Heart right ventricle (tissue), 16 donors: ENCODE measurements around the gene SERTAD4. TPM values are rescaled to one million over a fixed set of nuclear protein-coding genes. Genes with fewer than 3 reads are reported as not detected.
A peak's percentile ranks its signal among the peaks of the same experiment; 100 is the strongest.

ENCODE experiments used
- ATAC-seq, 8 donors: fragments of 200-7000 bp; cut with Tn5 transposase; one replicate each; pipeline ENCODE4 v1.9.1; 2020; ENCODE audit warnings: mild to moderate bottlenecking in 8 of 8, moderate library complexity in 8 of 8, moderate number of reproducible peaks in 1 of 8
- DNase-seq, 2 donors: peaks; one replicate each; pipeline ENCODE4 v3.0.0-alpha.2; 2020
- H3K27ac ChIP-seq, 10 donors: fragments of 200-600 bp; sonication (generic) in 2 of 10; one replicate each; pipeline versions ENCODE4 v1.5.0 to v1.8.0; 2020 to 2022; ENCODE audit warnings: mild to moderate bottlenecking in 3 of 10
- H3K27me3 ChIP-seq, 7 donors: fragments of 200-600 bp; one replicate each; pipeline ENCODE4 v1.8.0; 2021 to 2022; ENCODE audit warnings: mild to moderate bottlenecking in 2 of 7
- H3K36me3 ChIP-seq, 9 donors: fragments of 200-600 bp; sonication (generic) in 1 of 9; one replicate each; pipeline versions ENCODE4 v1.5.0 to v1.8.0; 2020 to 2022; ENCODE audit warnings: mild to moderate bottlenecking in 2 of 9
- H3K4me1 ChIP-seq, 9 donors: fragments of 200-600 bp; sonication (generic) in 1 of 9; one replicate each; pipeline versions ENCODE4 v1.5.0 to v1.8.0; 2020 to 2022; ENCODE audit warnings: mild to moderate bottlenecking in 4 of 9
- H3K4me3 ChIP-seq, 10 donors: fragments of 200-600 bp; sonication (generic) in 2 of 10; one replicate each; pipeline versions ENCODE4 v1.5.0 to v1.8.0; 2020 to 2022; ENCODE audit warnings: mild to moderate bottlenecking in 7 of 10, moderate library complexity in 2 of 10
- H3K9me3 ChIP-seq, 11 donors: fragments of 200-600 bp in 10 of 11; sonication (generic) in 2 of 11; one replicate each; pipeline versions ENCODE4 v1.5.0 to v1.8.0; 2013 to 2022; ENCODE audit warnings: mild to moderate bottlenecking in 2 of 11, control low read depth in 1 of 11, moderate library complexity in 1 of 11
- WGBS, 2 donors: extraction: QIAGEN DNeasy Blood & Tissue Kit; methylation state at CpG; one replicate each; pipeline ENCODE4 v1.1.7; 2013; ENCODE audit warnings: inconsistent platforms in 1 of 2; 5-methylcytosine and 5-hydroxymethylcytosine counted together
- intact Hi-C, 10 donors: fragments of 100-400 bp; cut with DNase I; formaldehyde crosslinking; loops; one replicate each; pipeline versions ENCODE4 v1.11.1 to v1.14.2; 2022
- polyA plus RNA-seq, 2 donors: library from polyadenylated mRNA; stranded (reverse); fragments of 200-250 nt; gene quantifications; one replicate each; pipeline ENCODE4 v1.2.3, GENCODE V29; 2013
- total RNA-seq, 10 donors: library from RNA; stranded (reverse); fragmentation: NEBNext Ultra II Directional in 3 of 10; extraction: Animal tissue kit (Norgen Biotek cat#: 25700) in 3 of 10; gene quantifications; one replicate each; pipeline versions ENCODE4 v1.2.1 to v1.2.4, GENCODE V29; 2021 to 2023
- TF ChIP-seq, protein P1 (sequence below), 9 donors: fragments of 200-600 bp; sonication (generic) in 2 of 9; IDR thresholded peaks; one replicate each; pipeline versions ENCODE4 v1.5.0 to v1.8.0; 2021 to 2022; ENCODE audit warnings: antibody characterized with exemption in 9 of 9, mild to moderate bottlenecking in 5 of 9, moderate library complexity in 1 of 9
- donor health status: Arrhythmogenic right ventricular cardiomyopathy.
- donor health status: ischemic (EF 13 %, LVEDD 7.1; RV severe dilation, severe dysfunction).
- donor health status: healthy with polysubstance abuse.
- donor health status: DM: no; HTN: yes; CAD: no.
- donor health status: DM: no; HTN: no; CAD: no.
- donor health status: ischemic (EF 25% LVEDD 6.9; RV normal size, moderate dysfunction).
- donor health status: ischemic (EF 25% LVEDD 5.7; RV mildly dilated, moderate dysfunction).
- donor health status: healthy.
- donor health status: DM: yes; HTN: yes; CAD: no.
- donor health status: Ischemic cardiomyopathy.
- donor health status: ischemic (EF 35%, LVEDD 5.7; RV mildly dilated, moderate dysfunction).
- donor health status: nonischemic (EF 11% LVEDD 7.7; RV severe dilation, severe dysfunction).
- donor health status: DM: yes; HTN: yes; CAD: no.
- donor health status: PGD.
- donor health status: ischemic (EF 29% LVEDD 5.4; RV normal size, mild dysfunction).
- donor health status: nonischemic (EF 23%, LVEDD 6.1; RV moderate dilation, normal function).

Gene SERTAD4
- total and polyA plus RNA-seq, 12 donors = 1.5 to 5.4 (median 2.4) TPM

DNA sequence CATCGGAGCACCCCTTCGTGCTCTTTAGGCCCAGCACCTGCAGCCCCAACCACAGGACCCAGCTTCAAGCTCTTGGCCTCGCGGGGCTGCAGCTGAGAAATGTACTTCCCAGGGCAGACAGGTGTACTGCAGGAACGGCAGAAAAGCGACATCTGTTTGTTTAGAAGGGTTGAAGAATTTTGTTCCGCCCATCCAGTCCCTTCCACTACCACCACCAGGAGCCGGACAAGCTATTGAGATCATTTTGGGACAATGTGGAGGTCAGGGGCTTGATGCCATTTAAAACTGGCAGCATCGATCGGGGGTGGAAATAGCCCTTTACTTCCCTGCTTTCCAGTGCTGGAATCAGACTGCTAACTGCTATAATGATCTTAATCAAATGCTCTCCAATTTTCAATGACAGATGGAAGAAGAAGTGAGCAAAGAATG, 1.7 kb downstream of the SERTAD4 start:
- TF ChIP-seq, protein P1, sequence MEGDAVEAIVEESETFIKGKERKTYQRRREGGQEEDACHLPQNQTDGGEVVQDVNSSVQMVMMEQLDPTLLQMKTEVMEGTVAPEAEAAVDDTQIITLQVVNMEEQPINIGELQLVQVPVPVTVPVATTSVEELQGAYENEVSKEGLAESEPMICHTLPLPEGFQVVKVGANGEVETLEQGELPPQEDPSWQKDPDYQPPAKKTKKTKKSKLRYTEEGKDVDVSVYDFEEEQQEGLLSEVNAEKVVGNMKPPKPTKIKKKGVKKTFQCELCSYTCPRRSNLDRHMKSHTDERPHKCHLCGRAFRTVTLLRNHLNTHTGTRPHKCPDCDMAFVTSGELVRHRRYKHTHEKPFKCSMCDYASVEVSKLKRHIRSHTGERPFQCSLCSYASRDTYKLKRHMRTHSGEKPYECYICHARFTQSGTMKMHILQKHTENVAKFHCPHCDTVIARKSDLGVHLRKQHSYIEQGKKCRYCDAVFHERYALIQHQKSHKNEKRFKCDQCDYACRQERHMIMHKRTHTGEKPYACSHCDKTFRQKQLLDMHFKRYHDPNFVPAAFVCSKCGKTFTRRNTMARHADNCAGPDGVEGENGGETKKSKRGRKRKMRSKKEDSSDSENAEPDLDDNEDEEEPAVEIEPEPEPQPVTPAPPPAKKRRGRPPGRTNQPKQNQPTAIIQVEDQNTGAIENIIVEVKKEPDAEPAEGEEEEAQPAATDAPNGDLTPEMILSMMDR (IDR thresholded peaks at IDR 0.05) = no peak
- intact Hi-C loops = loop anchor here in 4 of 10 donors (5.0 to 10.0 kb wide), 4 partner anchors 58 to 78 kb away; no protein-coding TSS in a partner anchor
- Histone ChIP-seq H3K4me1 (peaks cover 0 to 53% (median 37%) of the 10 kb centered on the region in 9 donors), H3K36me3 (no peaks in the 10 kb centered on the region), H3K4me3 (peak overlapping the region; percentile 38 to 82 (median 66)), H3K27ac (peak overlapping the region; percentile 20 to 96 (median 88)), H3K9me3 (no peaks in the 10 kb centered on the region), H3K27me3 (peaks cover 0 to 87% (median 0%) of the 10 kb centered on the region in 7 donors)
- 57 to 65% methylated on average over 10 of the region's 10 CpGs for WGBS, 2 donors
- ATAC-seq (no peak), DNase-seq (no peak)

DNA sequence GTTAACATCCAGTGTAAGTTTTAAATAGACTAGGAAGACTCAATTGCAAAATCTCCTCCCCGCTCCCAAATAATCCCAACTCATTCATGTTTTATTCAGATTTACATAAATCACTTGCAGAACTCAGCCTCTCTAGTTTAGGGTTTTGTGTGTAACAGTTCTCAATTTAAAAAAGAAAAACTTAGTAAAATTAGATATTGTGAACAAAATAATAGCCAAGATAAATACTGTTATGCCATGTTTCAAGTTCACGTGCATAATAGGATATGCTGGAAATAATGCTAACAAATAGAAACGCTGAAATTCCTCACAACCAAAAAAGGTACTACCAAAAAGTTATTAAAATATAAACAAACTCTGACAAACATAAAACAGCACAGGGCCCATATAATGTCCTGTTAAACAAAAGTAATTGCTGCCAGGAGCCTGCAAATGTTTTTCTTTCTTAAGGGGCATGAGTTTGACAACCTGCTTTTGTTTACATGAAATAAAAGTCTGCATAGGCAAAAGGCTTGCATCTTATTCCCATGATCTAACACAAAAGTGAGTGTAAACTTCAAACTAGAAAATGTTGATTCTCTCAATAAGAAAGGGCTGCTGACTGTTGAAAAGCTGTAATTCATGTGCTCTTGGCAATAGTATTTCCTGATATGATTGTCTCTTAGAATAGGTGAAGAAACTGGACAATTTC, 2.9 kb downstream of the SERTAD4 start:
- H3K27me3 ChIP-seq = peaks cover 0 to 78% (median 0%) of the 10 kb centered on the region in 7 donors
- H3K4me3 ChIP-seq = no peak overlapping the region
- TF ChIP-seq, protein P1 (IDR thresholded peaks at IDR 0.05) = no peak
- no peaks in the 10 kb centered on the region for H3K36me3 ChIP-seq
- 86 to 90% methylated on average over 3 of the region's 3 CpGs for WGBS, 2 donors
- intact Hi-C loops = loop anchor here in 4 of 10 donors (5.0 to 10.0 kb wide), 2 partner anchors 57 to 59 kb away; no protein-coding TSS in a partner anchor
- H3K27ac ChIP-seq = peak overlapping the region in 4 of 10 donors; percentile 69 to 96 (median 80)
- no peaks in the 10 kb centered on the region for H3K9me3 ChIP-seq
- no peak for ATAC-seq
- peaks cover 0 to 53% (median 37%) of the 10 kb centered on the region in 9 donors for H3K4me1 ChIP-seq
- no peak for DNase-seq

DNA sequence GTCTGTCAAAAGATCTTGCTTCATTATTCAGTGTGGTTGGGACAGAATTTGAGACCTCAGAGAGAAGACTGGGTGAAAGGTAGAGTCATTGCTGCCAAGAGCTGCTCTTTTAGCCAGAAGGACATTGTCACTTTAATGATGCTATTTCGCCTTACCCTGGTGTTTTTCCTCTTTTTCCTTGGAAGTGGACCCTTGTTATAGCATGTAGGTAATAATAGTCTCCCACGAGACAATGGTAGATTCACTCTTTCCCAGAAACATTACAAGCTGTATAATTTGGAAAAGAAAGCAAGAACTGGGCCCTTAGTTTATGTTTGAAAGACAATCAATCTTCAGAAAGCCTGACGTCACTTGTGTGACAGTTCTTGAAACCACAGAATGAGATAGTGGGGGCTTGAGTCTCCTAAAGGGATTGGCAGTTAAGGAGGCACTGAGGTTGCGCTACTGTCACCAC, 3.8 kb downstream of the SERTAD4 start:
- DNase-seq = no peak
- TF ChIP-seq, protein P1 (IDR thresholded peaks at IDR 0.05) = no peak
- intact Hi-C loops = loop anchor here in 4 of 10 donors (5.0 to 10.0 kb wide), 2 partner anchors 56 to 58 kb away; no protein-coding TSS in a partner anchor
- WGBS, 2 donors = 69 to 70% methylated on average over 4 of the region's 4 CpGs
- Histone ChIP-seq H3K36me3 (peaks cover 0 to 3% (median 0%) of the 10 kb centered on the region in 9 donors), H3K4me1 (peaks cover 0 to 53% (median 37%) of the 10 kb centered on the region in 9 donors), H3K9me3 (no peaks in the 10 kb centered on the region), H3K27ac (peak overlapping the region; percentile 2 to 96 (median 63)), H3K4me3 (peak overlapping the region in 1 of 10 donors; percentile 39), H3K27me3 (peaks cover 0 to 69% (median 0%) of the 10 kb centered on the region in 7 donors)
- peak in 2 of 8 donors; percentile 1 to 2 for ATAC-seq

DNA sequence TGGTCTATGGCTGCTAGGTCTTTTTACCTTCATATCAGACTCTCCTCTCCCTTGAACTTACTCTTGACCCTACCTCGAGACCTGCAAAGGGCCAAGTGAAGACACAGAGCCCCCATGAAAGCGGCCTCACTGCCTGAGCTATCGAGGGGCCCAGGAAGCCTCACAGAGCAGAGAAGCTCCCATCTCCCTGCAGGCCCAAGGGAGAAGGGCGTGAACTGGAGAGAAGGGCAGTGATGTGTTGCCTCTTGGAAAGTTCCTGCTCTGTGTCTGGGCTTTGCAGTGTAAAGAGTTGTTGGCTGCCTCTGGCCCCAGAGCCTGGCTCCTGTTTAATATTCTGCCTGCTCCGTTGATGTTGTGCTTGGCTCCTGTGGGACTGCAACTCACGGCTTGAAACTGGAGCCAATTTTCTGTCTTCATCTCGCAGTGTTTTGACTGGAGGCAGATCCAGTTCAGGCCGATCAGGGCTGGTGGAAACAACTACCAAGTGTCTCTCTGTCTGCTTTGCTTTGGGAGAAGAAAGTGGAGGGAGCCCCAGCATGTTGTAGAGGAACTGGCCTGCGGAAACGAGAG, 4.3 kb downstream of the SERTAD4 start:
- Histone ChIP-seq H3K36me3 (peaks cover 0 to 6% (median 0%) of the 10 kb centered on the region in 9 donors), H3K4me3 (peak overlapping the region in 6 of 10 donors; percentile 4 to 39 (median 26)), H3K9me3 (no peaks in the 10 kb centered on the region), H3K4me1 (peaks cover 0 to 52% (median 37%) of the 10 kb centered on the region in 9 donors), H3K27me3 (peaks cover 0 to 64% (median 3%) of the 10 kb centered on the region in 7 donors), H3K27ac (peak overlapping the region; percentile 2 to 96 (median 63))
- intact Hi-C loops = loop anchor here in 4 of 10 donors (5.0 to 10.0 kb wide), 2 partner anchors 55 to 58 kb away; no protein-coding TSS in a partner anchor
- WGBS, 2 donors = 23 to 32% methylated on average over 10 of the region's 10 CpGs
- ATAC-seq = peak; percentile 79 to 97 (median 86)
- TF ChIP-seq, protein P1 (IDR thresholded peaks at IDR 0.05) = no peak
- peak; percentile 58 to 76 for DNase-seq
